Activated CD8-positive, alpha-beta memory T cell treated with anti-CD3 and anti-CD28 coated beads, Interleukin-2, amount 10 ng/mL, durations not matched to agents 7 days and 5 days (primary cell): ENCODE data around the gene RNU4-1. TPM values are rescaled to one million over a fixed set of nuclear protein-coding genes. Genes with fewer than 3 reads are reported as not detected.
A peak's percentile ranks its signal among the peaks of the same experiment; 100 is the strongest.
"Not testable (repeated sequence)": the region's sequence is repeated elsewhere in the genome, so short reads cannot be mapped to it uniquely, and the experiment has no call there.

ENCODE experiments used
- ATAC-seq: fragments of 150-1000 bp; cut with Tn5 transposase; one replicate; pipeline ENCODE4 v1.10.0; 2021; ENCODE audit warnings: moderate library complexity
- CTCF ChIA-PET: fragments of 350-600 bp; sonication (Branson Sonifier 250); formaldehyde crosslinking; loops from one replicate; lab custom pipeline; 2021; ENCODE audit warnings: antibody characterized with exemption; lab: Charles Lee
- DNase-seq: peaks from one replicate; pipeline ENCODE4 v3.0.0-alpha.2; 2020
- H3K27ac Mint-ChIP-seq: one replicate; pipeline ENCODE4 v1.8.0; 2021; ENCODE audit warnings: mild to moderate bottlenecking, mixed read lengths
- H3K27me3 Mint-ChIP-seq: one replicate; pipeline ENCODE4 v1.8.0; 2021; ENCODE audit warnings: mixed read lengths
- H3K36me3 Mint-ChIP-seq: one replicate; pipeline ENCODE4 v1.8.0; 2021; ENCODE audit warnings: mild to moderate bottlenecking, mixed read lengths
- H3K4me1 Mint-ChIP-seq: one replicate; pipeline ENCODE4 v1.8.0; 2021; ENCODE audit warnings: mixed read lengths
- H3K4me3 Mint-ChIP-seq: one replicate; pipeline ENCODE4 v1.8.0; 2021; ENCODE audit warnings: mild to moderate bottlenecking, moderate library complexity, mixed read lengths
- H3K9me3 Mint-ChIP-seq: one replicate; pipeline ENCODE4 v1.8.0; 2022; ENCODE audit warnings: low read depth, mixed read lengths
- total RNA-seq, 2 experiments: library from RNA; stranded (reverse); gene quantifications; one replicate each; pipeline ENCODE4 v1.2.3, GENCODE V29; 2021

Gene RNU4-1
- total RNA-seq, 2 experiments from 2014 or later: 780 to 2,122 TPM

DNA sequence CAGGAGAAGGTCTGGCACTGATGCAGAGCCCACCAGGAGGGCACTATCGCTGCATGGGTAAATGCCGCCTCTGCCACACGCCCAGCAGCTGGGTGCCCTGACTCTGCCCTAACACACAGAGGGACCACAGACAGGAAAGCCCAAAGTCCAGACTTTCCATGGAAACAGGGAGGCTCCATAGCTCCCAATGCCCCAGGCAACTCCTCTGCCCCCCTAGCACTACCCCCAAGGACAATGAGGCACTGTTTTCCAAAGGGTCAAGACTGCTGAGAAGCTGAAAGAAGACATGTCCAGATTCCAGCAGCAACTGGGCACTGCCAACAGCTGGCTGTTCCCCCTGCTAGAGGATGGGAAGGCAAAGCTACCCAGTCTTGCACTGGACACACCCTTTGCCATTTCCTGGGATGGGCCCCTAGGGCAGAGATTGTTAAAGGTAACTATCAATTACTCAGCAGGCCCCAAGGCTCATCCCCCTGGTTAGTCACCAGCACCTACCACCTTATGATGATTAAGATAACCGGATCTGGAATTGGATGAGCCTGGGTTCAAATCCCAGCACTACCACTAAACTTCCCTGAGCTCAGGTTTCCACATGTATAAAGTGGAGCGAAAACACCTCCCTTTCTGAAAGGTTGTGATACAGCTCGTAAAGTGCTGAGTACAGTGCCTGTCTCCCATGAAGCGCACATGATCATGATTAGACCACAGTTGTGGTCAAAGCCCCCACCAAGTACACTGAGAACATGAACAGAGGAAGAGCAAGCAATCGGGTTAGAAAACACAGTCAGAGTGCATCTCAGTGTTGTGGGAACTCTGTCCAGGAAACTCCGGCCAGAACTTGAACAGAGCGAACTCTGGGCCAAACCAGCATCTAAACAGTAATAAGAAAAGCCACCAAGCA lies 30.8 kb downstream of the RNU4-1 start:
- CTCF ChIA-PET: interaction anchor here (0.9 to 25.9 kb wide), 9 partner anchors 9 to 137 kb away, joined by 3 to 768 read pairs (median 4); partner anchors contain the start of genes RNU4-1, RNU4-2 and RPLP0

GRCh38 chr12:120260607-120261006 lies 32.4 kb downstream of the RNU4-1 start:
- no peaks in the 10 kb centered on the region for H3K27me3 Mint-ChIP-seq
- no peaks in the 10 kb centered on the region for H3K9me3 Mint-ChIP-seq
- peaks cover 73% of the 10 kb centered on the region for H3K4me1 Mint-ChIP-seq
- H3K4me3 Mint-ChIP-seq: no peak overlapping the region
- ATAC-seq (no peak), DNase-seq (no peak)
- CTCF ChIA-PET: interaction anchor here (8.0 to 25.9 kb wide), 2 partner anchors 8 to 35 kb away, joined by 167 to 768 read pairs; no protein-coding TSS in a partner anchor
- peaks cover 26% of the 10 kb centered on the region for H3K36me3 Mint-ChIP-seq
- no peak overlapping the region for H3K27ac Mint-ChIP-seq

More for the DNA sequence above, 30.8 kb downstream of the RNU4-1 start:
- no peaks in the 10 kb centered on the region for H3K9me3 Mint-ChIP-seq
- peak; percentile 83 for DNase-seq
- peaks cover 20% of the 10 kb centered on the region for H3K36me3 Mint-ChIP-seq
- H3K27ac Mint-ChIP-seq: peak overlapping the region; percentile 74
- H3K27me3 Mint-ChIP-seq: no peaks in the 10 kb centered on the region
- peak; percentile 38 for ATAC-seq
- peak overlapping the region; percentile 90 for H3K4me3 Mint-ChIP-seq
- H3K4me1 Mint-ChIP-seq: peaks cover 68% of the 10 kb centered on the region

DNA sequence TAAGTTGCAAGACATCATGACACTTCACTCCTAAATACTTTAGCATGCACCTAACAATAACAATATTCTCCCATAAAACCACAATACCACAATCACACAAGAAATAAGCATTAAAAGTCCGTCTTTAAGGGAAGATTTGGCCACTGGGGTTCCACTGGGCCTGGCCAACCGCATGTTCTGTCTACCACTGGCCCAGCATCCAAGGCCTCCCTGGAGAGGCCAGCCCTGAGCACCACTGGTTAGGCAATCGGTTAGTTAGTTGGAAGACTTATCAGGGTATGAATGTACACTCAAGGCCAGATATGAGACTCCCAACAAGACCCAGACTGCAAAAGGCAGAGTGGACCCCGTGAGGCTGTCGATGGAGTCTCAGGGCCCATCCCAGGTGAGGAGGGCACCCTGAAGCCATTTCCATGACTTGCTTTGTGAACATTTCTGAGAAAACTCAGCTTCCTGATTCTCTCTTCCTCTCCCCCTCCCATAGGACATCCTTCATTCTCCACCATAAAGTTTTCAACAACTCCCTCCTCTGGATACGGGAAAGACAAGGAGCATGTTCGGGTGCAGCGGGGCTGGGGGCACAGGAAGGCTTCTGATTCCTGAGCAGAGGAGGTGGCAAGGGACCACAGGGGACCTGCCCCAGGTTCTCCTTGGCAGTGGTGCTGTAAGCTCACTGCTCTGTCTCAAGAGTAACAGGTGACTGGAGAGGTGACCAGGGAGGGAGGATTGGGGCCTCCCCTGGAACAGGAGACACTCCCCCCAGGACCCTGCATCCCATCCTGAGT lies 33.4 kb downstream of the RNU4-1 start:
- Mint-ChIP-seq H3K9me3 (no peaks in the 10 kb centered on the region), H3K4me3 (no peak overlapping the region), H3K27ac (peak overlapping the region; percentile 13), H3K27me3 (no peaks in the 10 kb centered on the region), H3K36me3 (peaks cover 29% of the 10 kb centered on the region), H3K4me1 (peaks cover 75% of the 10 kb centered on the region)
- ATAC-seq (no peak), DNase-seq (no peak)
- CTCF ChIA-PET: interaction anchor here (0.8 to 25.9 kb wide), 2 partner anchors 10 to 34 kb away, joined by 3 to 768 read pairs; no protein-coding TSS in a partner anchor

DNA sequence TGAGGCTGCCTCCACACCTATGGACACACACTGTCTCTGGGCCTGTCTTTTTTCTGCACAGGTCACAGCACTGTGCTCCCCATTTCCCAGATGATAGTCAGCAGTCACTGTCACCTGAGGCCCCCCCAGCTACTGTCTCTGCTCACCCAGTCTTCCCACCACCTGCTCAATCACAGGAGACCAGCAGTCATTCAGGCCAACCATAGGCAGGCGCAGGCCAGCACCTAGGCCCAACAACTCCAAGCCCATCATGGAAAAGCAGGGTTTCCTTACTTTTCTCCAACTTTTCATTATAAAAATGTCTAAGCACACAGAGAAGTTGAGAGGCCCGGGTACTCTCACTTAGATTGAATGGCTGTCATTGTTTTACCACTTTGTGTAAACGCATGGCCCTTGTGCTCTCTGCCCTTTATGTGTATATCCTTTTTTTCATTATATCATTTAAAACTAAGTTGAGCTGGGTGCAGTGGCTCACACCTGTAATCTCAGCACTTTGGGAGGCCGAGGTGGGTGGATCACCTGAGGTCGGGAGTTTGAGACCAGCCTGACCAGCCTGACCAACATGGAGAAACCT lies 34.6 kb downstream of the RNU4-1 start:
- H3K27ac Mint-ChIP-seq: no peak overlapping the region
- peaks cover 74% of the 10 kb centered on the region for H3K4me1 Mint-ChIP-seq
- peaks cover 28% of the 10 kb centered on the region for H3K36me3 Mint-ChIP-seq
- no peaks in the 10 kb centered on the region for H3K9me3 Mint-ChIP-seq
- ATAC-seq: no peak
- no peak for DNase-seq
- CTCF ChIA-PET: interaction anchor here (0.8 to 25.9 kb wide), 5 partner anchors 6 to 57 kb away, joined by 3 to 768 read pairs (median 6); partner anchors contain the start of genes PXN and RPLP0
- no peaks in the 10 kb centered on the region for H3K27me3 Mint-ChIP-seq
- H3K4me3 Mint-ChIP-seq: no peak overlapping the region

GRCh38 chr12:120257041-120257821 lies 35.8 kb downstream of the RNU4-1 start:
- CTCF ChIA-PET: interaction anchor here (0.9 to 25.9 kb wide), 5 partner anchors 7 to 56 kb away, joined by 3 to 768 read pairs (median 6); partner anchors contain the start of genes PXN and RPLP0

DNA sequence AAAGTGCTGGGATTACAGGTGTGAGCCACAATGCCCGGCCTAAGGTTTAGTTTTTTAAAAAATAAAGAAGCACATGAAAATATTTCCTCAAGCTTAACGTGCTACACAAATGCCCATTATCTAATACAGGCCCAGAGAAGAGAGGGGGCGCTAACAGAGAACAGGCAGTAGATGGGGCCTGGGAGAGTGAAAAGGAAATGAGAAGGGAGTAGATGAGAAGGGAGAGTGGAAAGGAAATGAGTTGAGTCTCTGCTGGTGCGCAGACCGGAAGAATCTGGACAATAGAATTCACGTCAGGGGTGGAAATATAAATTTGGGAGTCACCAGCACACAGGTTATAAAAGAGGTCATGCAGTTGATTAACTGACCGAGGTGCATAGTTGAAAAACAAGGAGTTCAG lies 38.2 kb downstream of the RNU4-1 start:
- DNase-seq: no peak
- no peaks in the 10 kb centered on the region for H3K27me3 Mint-ChIP-seq
- H3K4me3 Mint-ChIP-seq: no peak overlapping the region
- no peaks in the 10 kb centered on the region for H3K9me3 Mint-ChIP-seq
- CTCF ChIA-PET: interaction anchor here (1.4 to 25.9 kb wide), 4 partner anchors 9 to 53 kb away, joined by 3 to 768 read pairs (median 88); partner anchors contain the start of genes PXN and RPLP0
- peaks cover 74% of the 10 kb centered on the region for H3K4me1 Mint-ChIP-seq
- ATAC-seq: no peak
- H3K27ac Mint-ChIP-seq: peak overlapping the region; percentile 45
- peaks cover 29% of the 10 kb centered on the region for H3K36me3 Mint-ChIP-seq

More at GRCh38 chr12:120257041-120257821, 35.8 kb downstream of the RNU4-1 start:
- Mint-ChIP-seq H3K27me3 (no peaks in the 10 kb centered on the region), H3K27ac (no peak overlapping the region), H3K9me3 (no peaks in the 10 kb centered on the region), H3K4me1 (peaks cover 74% of the 10 kb centered on the region), H3K4me3 (no peak overlapping the region), H3K36me3 (peaks cover 20% of the 10 kb centered on the region)
- ATAC-seq (no peak), DNase-seq (no peak)

- DNase-seq: peak; percentile 70
- Mint-ChIP-seq H3K4me1 (peaks cover 80% of the 10 kb centered on the region), H3K4me3 (peak overlapping the region; percentile 66), H3K27ac (peak overlapping the region; percentile 94), H3K36me3 (peaks cover 40% of the 10 kb centered on the region)
- peak; percentile 35 for ATAC-seq
- not testable (repeated sequence) for H3K27me3 Mint-ChIP-seq, H3K9me3 Mint-ChIP-seq
- CTCF ChIA-PET: interaction anchor here (1.2 to 25.9 kb wide), 4 partner anchors 11 to 52 kb away, joined by 3 to 768 read pairs (median 86); partner anchors contain the start of gene PXN
Observed at GRCh38 chr12:120253313-120253712, 39.7 kb downstream of the RNU4-1 start.

GRCh38 chr12:120252071-120252906 lies 40.7 kb downstream of the RNU4-1 start:
- peak overlapping the region; percentile 66 for H3K4me3 Mint-ChIP-seq
- CTCF ChIA-PET: interaction anchor here (1.2 to 25.9 kb wide), 4 partner anchors 12 to 51 kb away, joined by 3 to 768 read pairs (median 86); partner anchors contain the start of gene PXN
- DNase-seq: peak; percentile 92
- H3K27ac Mint-ChIP-seq: peak overlapping the region; percentile 94
- peak; percentile 84 for ATAC-seq
- no peaks in the 10 kb centered on the region for H3K9me3 Mint-ChIP-seq
- H3K27me3 Mint-ChIP-seq: no peaks in the 10 kb centered on the region
- peaks cover 82% of the 10 kb centered on the region for H3K4me1 Mint-ChIP-seq
- H3K36me3 Mint-ChIP-seq: peaks cover 46% of the 10 kb centered on the region

GRCh38 chr12:120251364-120252070 lies 41.5 kb downstream of the RNU4-1 start:
- H3K9me3 Mint-ChIP-seq, ATAC-seq, DNase-seq, H3K27me3 Mint-ChIP-seq: not testable (repeated sequence)
- Mint-ChIP-seq H3K36me3 (peaks cover 47% of the 10 kb centered on the region), H3K4me3 (peak overlapping the region; percentile 66), H3K27ac (peak overlapping the region; percentile 94), H3K4me1 (peaks cover 85% of the 10 kb centered on the region)
- CTCF ChIA-PET: interaction anchor here (1.2 to 25.9 kb wide), 6 partner anchors 11 to 50 kb away, joined by 3 to 768 read pairs (median 9); partner anchors contain the start of genes PXN, RNU4-1 and RPLP0

GRCh38 chr12:120249875-120250795 lies 42.9 kb downstream of the RNU4-1 start:
- DNase-seq (peak; percentile 87), ATAC-seq (peak; percentile 35)
- H3K9me3 Mint-ChIP-seq: no peaks in the 10 kb centered on the region
- CTCF ChIA-PET: interaction anchor here (0.7 to 25.9 kb wide), 9 partner anchors 9 to 49 kb away, joined by 3 to 768 read pairs (median 7); partner anchors contain the start of genes PXN, RNU4-1 and RPLP0
- H3K4me3 Mint-ChIP-seq: peak overlapping the region; percentile 71
- H3K36me3 Mint-ChIP-seq: peaks cover 40% of the 10 kb centered on the region
- peak overlapping the region; percentile 94 for H3K27ac Mint-ChIP-seq
- peaks cover 81% of the 10 kb centered on the region for H3K4me1 Mint-ChIP-seq
- no peaks in the 10 kb centered on the region for H3K27me3 Mint-ChIP-seq
